SU-DHL-6 (cell line): ENCODE results near the gene SYNDIG1.

Experiments used
- H2AFZ ChIP-seq: fragments of 200-600 bp; sonication (generic); 2 replicates; pipeline ENCODE4 v1.6.1; 2014; ENCODE audit warnings: low read depth, mild to moderate bottlenecking, moderate library complexity, mixed read lengths, antibody characterized with exemption, low read length; ENCODE audit not compliant: severe bottlenecking
- H3F3A ChIP-seq: fragments of 200-600 bp; shearing (Covaris generic); 2 replicates; pipeline ENCODE4 v1.6.0; 2016; ENCODE audit warnings: antibody characterized with exemption, mild to moderate bottlenecking; ENCODE audit not compliant: insufficient read depth
- H3K27ac ChIP-seq: fragments of 200-600 bp; sonication (generic); 2 replicates; pipeline ENCODE4 v1.5.1; 2016; ENCODE audit warnings: low read depth, mild to moderate bottlenecking, low read length, moderate library complexity, mixed read lengths
- H3K27me3 ChIP-seq: fragments of 200-600 bp; sonication (generic), shearing (Covaris generic); 2 replicates; pipeline ENCODE4 v1.6.0; 2014; ENCODE audit warnings: mild to moderate bottlenecking, low read length
- H3K36me3 ChIP-seq: fragments of 200-600 bp; sonication (generic); 2 replicates; pipeline ENCODE4 v1.6.1; 2014; ENCODE audit warnings: mild to moderate bottlenecking, low read length, mixed read lengths
- H3K4me2 ChIP-seq: fragments of 300-600, 200-600 bp; shearing (Covaris generic), sonication (generic); 2 replicates; pipeline ENCODE4 v1.6.0; 2014; ENCODE audit warnings: low read length, low read depth, mild to moderate bottlenecking; ENCODE audit not compliant: poor library complexity, severe bottlenecking
- H3K4me3 ChIP-seq: fragments of 200-600 bp; sonication (generic); 2 replicates; pipeline ENCODE4 v1.5.1; 2014; ENCODE audit warnings: antibody characterized with exemption, low read length, mild to moderate bottlenecking, mixed read lengths; ENCODE audit not compliant: insufficient read depth, poor library complexity, severe bottlenecking
- H3K79me2 ChIP-seq: fragments of 200-600 bp; sonication (generic); 2 replicates; pipeline ENCODE4 v1.6.1; 2014; ENCODE audit warnings: mild to moderate bottlenecking, low read length, moderate library complexity; ENCODE audit not compliant: insufficient read depth
- H3K9ac ChIP-seq: fragments of 200-600 bp; sonication (generic); 2 replicates; pipeline ENCODE4 v1.7.0; 2014; ENCODE audit warnings: mild to moderate bottlenecking, low read length
- H3K9me2 ChIP-seq: fragments of 200-600 bp; sonication (generic); replicated peaks from 2 replicates; pipeline ENCODE4 v1.6.1; 2014; ENCODE audit warnings: low read length; ENCODE audit not compliant: insufficient read depth
- H3K9me3 ChIP-seq: fragments of 200-600 bp; sonication (generic); 2 replicates; pipeline ENCODE4 v1.6.1; 2014; ENCODE audit warnings: low read length, mixed read lengths; ENCODE audit not compliant: insufficient read depth
- H4K20me1 ChIP-seq: fragments of 200-600 bp; sonication (generic); 2 replicates; pipeline ENCODE4 v1.6.1; 2014; ENCODE audit warnings: low read depth, mild to moderate bottlenecking, antibody characterized with exemption, low read length, moderate library complexity, mixed read lengths
- EZH2phosphoT487 ChIP-seq: fragments of 200-600 bp; sonication (generic), shearing (Covaris generic); conservative IDR thresholded peaks from 2 replicates; pipeline ENCODE4 v1.6.1; 2018; ENCODE audit warnings: mild to moderate bottlenecking, antibody characterized with exemption, low read length, moderate library complexity, mixed read lengths
- TF ChIP-seq, protein P1 (sequence below): fragments of 200-600 bp; sonication (generic); IDR thresholded peaks from one replicate; pipeline ENCODE4 v1.5.1; 2017; ENCODE audit warnings: antibody characterized with exemption, mild to moderate bottlenecking, low read length, moderate library complexity; ENCODE audit not compliant: insufficient read depth, poor library complexity, severe bottlenecking

The SYNDIG1 gene

DNA sequence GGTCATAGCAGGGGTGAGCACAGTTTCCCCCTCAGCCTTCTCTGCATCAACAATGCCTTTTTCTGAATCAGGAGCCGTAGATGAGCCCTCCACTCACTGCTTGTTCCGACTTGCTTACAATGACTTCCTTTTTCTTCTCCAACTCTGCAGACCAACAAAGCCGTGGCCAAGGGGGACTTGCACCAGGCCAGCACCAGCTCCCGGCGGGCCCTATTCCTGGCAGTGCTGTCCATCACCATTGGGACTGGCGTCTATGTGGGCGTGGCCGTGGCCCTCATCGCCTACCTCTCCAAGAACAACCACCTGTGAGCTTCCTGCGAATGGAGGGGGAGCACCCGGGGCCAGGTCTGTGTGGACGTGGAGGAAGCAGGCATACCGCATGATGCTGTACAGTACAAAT, 195.8 kb downstream of the SYNDIG1 start:
- Histone ChIP-seq H3F3A (no peaks in the 10 kb centered on the region), H3K4me2 (no peak overlapping the region), H3K9me3 (no peaks in the 10 kb centered on the region), H3K27ac (no peak overlapping the region), H3K79me2 (no peaks in the 10 kb centered on the region), H3K4me3 (no peak overlapping the region), H2AFZ (no peak overlapping the region), H3K36me3 (no peaks in the 10 kb centered on the region), H3K27me3 (no peaks in the 10 kb centered on the region), H4K20me1 (no peaks in the 10 kb centered on the region), H3K9ac (no peak overlapping the region), H3K9me2 (no peaks in the 10 kb centered on the region)
- TF ChIP-seq, protein P1, sequence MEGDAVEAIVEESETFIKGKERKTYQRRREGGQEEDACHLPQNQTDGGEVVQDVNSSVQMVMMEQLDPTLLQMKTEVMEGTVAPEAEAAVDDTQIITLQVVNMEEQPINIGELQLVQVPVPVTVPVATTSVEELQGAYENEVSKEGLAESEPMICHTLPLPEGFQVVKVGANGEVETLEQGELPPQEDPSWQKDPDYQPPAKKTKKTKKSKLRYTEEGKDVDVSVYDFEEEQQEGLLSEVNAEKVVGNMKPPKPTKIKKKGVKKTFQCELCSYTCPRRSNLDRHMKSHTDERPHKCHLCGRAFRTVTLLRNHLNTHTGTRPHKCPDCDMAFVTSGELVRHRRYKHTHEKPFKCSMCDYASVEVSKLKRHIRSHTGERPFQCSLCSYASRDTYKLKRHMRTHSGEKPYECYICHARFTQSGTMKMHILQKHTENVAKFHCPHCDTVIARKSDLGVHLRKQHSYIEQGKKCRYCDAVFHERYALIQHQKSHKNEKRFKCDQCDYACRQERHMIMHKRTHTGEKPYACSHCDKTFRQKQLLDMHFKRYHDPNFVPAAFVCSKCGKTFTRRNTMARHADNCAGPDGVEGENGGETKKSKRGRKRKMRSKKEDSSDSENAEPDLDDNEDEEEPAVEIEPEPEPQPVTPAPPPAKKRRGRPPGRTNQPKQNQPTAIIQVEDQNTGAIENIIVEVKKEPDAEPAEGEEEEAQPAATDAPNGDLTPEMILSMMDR: no peak
- TF ChIP-seq EZH2phosphoT487: no peak

DNA sequence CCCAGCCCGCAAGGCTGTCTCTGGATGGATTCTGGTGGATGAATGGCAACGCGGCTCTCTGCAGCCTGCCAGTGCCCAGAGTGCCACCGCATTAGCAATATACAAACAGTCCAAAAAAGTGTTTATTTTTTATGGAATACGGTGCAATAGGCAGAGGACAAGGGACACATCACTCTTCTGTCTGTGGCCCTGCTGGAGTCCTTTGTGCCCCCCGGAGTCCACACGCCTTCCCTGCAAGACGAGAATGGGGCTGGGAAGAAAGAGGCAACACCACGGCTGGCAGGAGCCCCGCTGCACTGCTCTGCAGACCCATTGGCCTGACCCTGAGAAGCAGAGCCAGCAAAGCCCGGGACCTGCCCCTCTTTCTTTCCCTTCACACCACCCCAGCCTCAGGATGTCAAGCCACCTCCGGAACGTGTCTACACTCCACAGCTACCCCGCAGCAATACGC, 196.3 kb downstream of the SYNDIG1 start:
- Histone ChIP-seq H3K4me3 (no peak overlapping the region), H3K79me2 (no peaks in the 10 kb centered on the region), H3K36me3 (no peaks in the 10 kb centered on the region), H3K9ac (no peak overlapping the region), H3K9me2 (no peaks in the 10 kb centered on the region), H3K27me3 (no peaks in the 10 kb centered on the region), H2AFZ (no peak overlapping the region), H3K9me3 (no peaks in the 10 kb centered on the region), H3K4me2 (no peak overlapping the region), H3K27ac (no peak overlapping the region), H4K20me1 (no peaks in the 10 kb centered on the region), H3F3A (no peaks in the 10 kb centered on the region)
- no peak for TF ChIP-seq EZH2phosphoT487
- TF ChIP-seq, protein P1: no peak

DNA sequence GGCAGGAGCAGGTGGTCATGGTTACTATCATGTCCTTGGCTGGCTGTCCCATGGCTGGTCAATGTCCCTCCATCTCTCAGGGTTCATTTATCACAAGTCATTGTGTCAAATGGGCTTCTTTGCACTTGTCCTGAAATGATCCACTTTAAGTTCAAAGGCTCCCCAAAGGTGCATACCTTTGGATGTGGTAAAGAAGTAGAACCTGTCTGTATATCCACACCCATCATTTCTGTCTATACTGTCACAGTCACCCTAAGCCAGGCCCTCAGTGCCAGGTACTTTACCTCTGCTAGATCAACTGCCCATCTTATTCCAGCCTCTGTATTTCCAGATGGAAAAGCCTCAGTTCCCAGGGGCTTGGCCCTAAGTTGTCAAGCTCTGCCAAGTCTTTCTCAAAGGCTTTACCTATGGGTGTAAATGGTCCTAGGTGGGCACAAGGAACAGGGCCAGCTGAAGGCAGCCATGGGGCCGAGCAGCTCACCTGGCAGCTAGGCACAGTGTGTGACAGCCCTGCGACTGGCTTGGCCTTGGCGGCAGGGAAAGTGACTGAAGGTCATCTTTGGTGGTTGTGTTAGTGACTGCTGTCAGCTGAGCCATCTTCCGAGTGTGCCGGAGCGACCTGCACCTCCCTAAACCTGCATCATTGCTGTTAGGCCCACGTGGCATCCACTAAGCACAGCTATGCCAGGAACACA, 198.4 kb downstream of the SYNDIG1 start:
- Histone ChIP-seq H3K27ac (no peak overlapping the region), H3K27me3 (no peaks in the 10 kb centered on the region), H3K4me2 (no peak overlapping the region), H3K9me2 (no peaks in the 10 kb centered on the region), H3K36me3 (no peaks in the 10 kb centered on the region), H3K79me2 (no peaks in the 10 kb centered on the region), H3K9me3 (no peaks in the 10 kb centered on the region), H2AFZ (no peak overlapping the region), H3F3A (no peaks in the 10 kb centered on the region), H4K20me1 (no peaks in the 10 kb centered on the region), H3K4me3 (no peak overlapping the region), H3K9ac (no peak overlapping the region)
- TF ChIP-seq, protein P1: no peak

DNA sequence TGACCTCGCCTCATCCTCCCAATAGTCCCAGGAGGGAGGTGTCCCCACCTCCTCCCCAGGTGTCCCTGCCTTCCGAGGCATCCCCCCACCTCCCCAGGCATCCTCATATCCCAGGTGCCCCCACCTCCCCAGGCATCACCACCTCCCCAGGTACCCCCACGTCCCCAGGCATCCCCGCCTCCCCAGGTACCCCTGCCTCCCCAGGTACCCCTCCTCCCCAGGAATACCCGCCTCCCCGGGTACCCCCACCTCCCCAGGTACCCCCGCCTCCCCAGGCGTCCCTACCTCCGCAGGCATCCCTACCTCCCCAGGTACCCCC, 198.9 kb downstream of the SYNDIG1 start:
- Histone ChIP-seq H3F3A (no peaks in the 10 kb centered on the region), H3K27me3 (no peaks in the 10 kb centered on the region), H3K27ac (no peak overlapping the region), H3K79me2 (no peaks in the 10 kb centered on the region), H2AFZ (no peak overlapping the region), H3K36me3 (no peaks in the 10 kb centered on the region), H3K4me3 (no peak overlapping the region), H3K9ac (no peak overlapping the region), H3K4me2 (no peak overlapping the region), H3K9me3 (no peaks in the 10 kb centered on the region), H4K20me1 (no peaks in the 10 kb centered on the region), H3K9me2 (no peaks in the 10 kb centered on the region)
- no peak for TF ChIP-seq EZH2phosphoT487
- TF ChIP-seq, protein P1: no peak
